ENCODE measurements around the gene GCA.

GCA gene

GRCh38 chr2:162372818-162373217 lies 28.9 kb downstream of the GCA start:
- no peak overlapping the region for H3K4me3 ChIP-seq (replicated peaks; ENCODE audit: low read depth, low read length)
- no peak for DNase-seq (ENCODE audit: low read depth)
- no peak for TF ChIP-seq CTCF (IDR thresholded peaks at IDR 0.05; ENCODE audit: low read length, missing control alignments)

GRCh38 chr2:162379719-162380580 lies 36.0 kb downstream of the GCA start:
- TF ChIP-seq CTCF (IDR thresholded peaks at IDR 0.05; ENCODE audit: low read length, missing control alignments): no peak
- DNase-seq (ENCODE audit: low read depth): peak; percentile 14
- H3K4me3 ChIP-seq (replicated peaks; ENCODE audit: low read depth, low read length): peak overlapping the region; percentile 25

GRCh38 chr2:162381851-162382250 lies 37.9 kb downstream of the GCA start:
- no peak for DNase-seq (ENCODE audit: low read depth)
- TF ChIP-seq CTCF (IDR thresholded peaks at IDR 0.05; ENCODE audit: low read length, missing control alignments): no peak
- no peak overlapping the region for H3K4me3 ChIP-seq (replicated peaks; ENCODE audit: low read depth, low read length)

- peak; percentile 23 for DNase-seq (ENCODE audit: low read depth)
- H3K4me3 ChIP-seq (replicated peaks; ENCODE audit: low read depth, low read length): no peak overlapping the region
- TF ChIP-seq CTCF (IDR thresholded peaks at IDR 0.05; ENCODE audit: low read length, missing control alignments): no peak
Observed at GRCh38 chr2:162382278-162382677, 38.3 kb downstream of the GCA start.

- TF ChIP-seq CTCF (IDR thresholded peaks at IDR 0.05; ENCODE audit: low read length, missing control alignments): no peak
- DNase-seq (ENCODE audit: low read depth): no peak
- no peak overlapping the region for H3K4me3 ChIP-seq (replicated peaks; ENCODE audit: low read depth, low read length)
Observed at GRCh38 chr2:162385536-162385935, 41.6 kb downstream of the GCA start.

GRCh38 chr2:162390801-162391200 lies 46.9 kb downstream of the GCA start:
- no peak overlapping the region for H3K4me3 ChIP-seq (replicated peaks; ENCODE audit: low read depth, low read length)
- no peak for DNase-seq (ENCODE audit: low read depth)
- no peak for TF ChIP-seq CTCF (IDR thresholded peaks at IDR 0.05; ENCODE audit: low read length, missing control alignments)

- no peak overlapping the region for H3K4me3 ChIP-seq (replicated peaks; ENCODE audit: low read depth, low read length)
- DNase-seq (ENCODE audit: low read depth): no peak
- no peak for TF ChIP-seq CTCF (IDR thresholded peaks at IDR 0.05; ENCODE audit: low read length, missing control alignments)
Observed at GRCh38 chr2:162400336-162400735, 56.4 kb downstream of the GCA start.

Data from fibroblast of pulmonary artery (primary cell).